ENCODE results near the gene CD8B.
"Not testable (repeated sequence)": the region's sequence is repeated elsewhere in the genome, so short reads cannot be mapped to it uniquely, and the experiment has no call there.

The CD8B gene

GRCh38 chr2:86836915-86837695 lies 24.6 kb downstream of the CD8B start:
- in situ Hi-C loops (cut with MboI; ENCODE audit: low sequenced_read_pairs), result not testable (repeated sequence)

GRCh38 chr2:86835548-86835889 lies 26.2 kb downstream of the CD8B start:
- in situ Hi-C loops (cut with MboI; ENCODE audit: low sequenced_read_pairs), result not testable (repeated sequence)

- in situ Hi-C loops (cut with MboI; ENCODE audit: low sequenced_read_pairs), result no loop called here
Measured at GRCh38 chr2:86833315-86833714, 28.4 kb downstream of the CD8B start.

- in situ Hi-C loops (cut with MboI; ENCODE audit: low sequenced_read_pairs), result no loop called here
Measured at GRCh38 chr2:86832334-86833096, 29.2 kb downstream of the CD8B start.

- in situ Hi-C loops (cut with MboI; ENCODE audit: low sequenced_read_pairs), result no loop called here
Measured at GRCh38 chr2:86831537-86831936, 30.1 kb downstream of the CD8B start.

- in situ Hi-C loops (cut with MboI; ENCODE audit: low sequenced_read_pairs), result no loop called here
Measured at GRCh38 chr2:86826951-86827350, 34.7 kb downstream of the CD8B start.

GRCh38 chr2:86825693-86826381 lies 35.8 kb downstream of the CD8B start:
- in situ Hi-C loops (cut with MboI; ENCODE audit: low sequenced_read_pairs), result no loop called here

- in situ Hi-C loops (cut with MboI; ENCODE audit: low sequenced_read_pairs), result no loop called here
Measured at GRCh38 chr2:86825036-86825692, 36.5 kb downstream of the CD8B start.

GRCh38 chr2:86822668-86823345 lies 38.9 kb downstream of the CD8B start:
- in situ Hi-C loops (cut with MboI; ENCODE audit: low sequenced_read_pairs), result no loop called here

- in situ Hi-C loops (cut with MboI; ENCODE audit: low sequenced_read_pairs), result no loop called here
Measured at GRCh38 chr2:86821842-86822241, 39.8 kb downstream of the CD8B start.

- in situ Hi-C loops (cut with MboI; ENCODE audit: low sequenced_read_pairs), result no loop called here
Measured at GRCh38 chr2:86821306-86821705, 40.4 kb downstream of the CD8B start.

- in situ Hi-C loops (cut with MboI; ENCODE audit: low sequenced_read_pairs), result no loop called here
Measured at GRCh38 chr2:86818957-86819356, 42.7 kb downstream of the CD8B start.

- in situ Hi-C loops (cut with MboI; ENCODE audit: low sequenced_read_pairs), result no loop called here
Measured at GRCh38 chr2:86818114-86818801, 43.4 kb downstream of the CD8B start.

- in situ Hi-C loops (cut with MboI; ENCODE audit: low sequenced_read_pairs), result no loop called here
Measured at GRCh38 chr2:86815611-86816010, 46.1 kb downstream of the CD8B start.

GRCh38 chr2:86809481-86810121 lies 52.1 kb downstream of the CD8B start:
- in situ Hi-C loops (cut with MboI; ENCODE audit: low sequenced_read_pairs), result no loop called here

- in situ Hi-C loops (cut with MboI; ENCODE audit: low sequenced_read_pairs), result no loop called here
Measured at GRCh38 chr2:86808315-86809161, 53.1 kb downstream of the CD8B start.

- in situ Hi-C loops (cut with MboI; ENCODE audit: low sequenced_read_pairs), result no loop called here
Measured at GRCh38 chr2:86807468-86808275, 54.0 kb downstream of the CD8B start.

- in situ Hi-C loops (cut with MboI; ENCODE audit: low sequenced_read_pairs), result no loop called here
Measured at GRCh38 chr2:86807133-86807467, 54.6 kb downstream of the CD8B start.

Data from HL-60/S4 treated with phorbol 12-myristate 13-acetate at 8.2 ng/mL for 4 days and 3 days (cell line).